Astrocyte of the spinal cord (primary cell): Measurements from ENCODE around the gene TERB1.

ENCODE experiments used
- DNase-seq: peaks from one replicate; pipeline ENCODE4 v3.0.0; 2011; ENCODE audit warnings: low read depth, low spot score
- H3K4me3 ChIP-seq: 2 replicates; pipeline ENCODE4 v1.5.1; 2011; ENCODE audit warnings: low read depth, mild to moderate bottlenecking, low read length, moderate library complexity
- CTCF ChIP-seq: IDR thresholded peaks from 2 replicates; pipeline ENCODE4 v1.5.1; 2012; ENCODE audit warnings: low read depth, mild to moderate bottlenecking, low read length, inconsistent platforms
- in situ Hi-C: cut with HindIII; loops from 2 replicates; pipeline ENCODE4 v1.10.0; 2017; ENCODE audit warnings: low sequenced_read_pairs

The TERB1 gene

GRCh38 chr16:66786551-66786950, 14.8 kb downstream of the TERB1 start:
- no peak for DNase-seq
- no peak overlapping the region for H3K4me3 ChIP-seq
- in situ Hi-C loops, result no loop called here
- TF ChIP-seq CTCF, result no peak

- TF ChIP-seq CTCF, result no peak
- no peak overlapping the region for H3K4me3 ChIP-seq
- DNase-seq, result no peak
- in situ Hi-C loops, result no loop called here
Measured at GRCh38 chr16:66776457-66776856, 24.9 kb downstream of the TERB1 start.

GRCh38 chr16:66774981-66775380, 26.4 kb downstream of the TERB1 start:
- no peak for DNase-seq
- in situ Hi-C loops, result no loop called here
- no peak overlapping the region for H3K4me3 ChIP-seq
- no peak for TF ChIP-seq CTCF

- in situ Hi-C loops, result no loop called here
- no peak for TF ChIP-seq CTCF
- no peak for DNase-seq
- no peak overlapping the region for H3K4me3 ChIP-seq
Measured at GRCh38 chr16:66758086-66758485, 43.3 kb downstream of the TERB1 start.

- no peak for DNase-seq
- in situ Hi-C loops, result no loop called here
- no peak for TF ChIP-seq CTCF
- no peak overlapping the region for H3K4me3 ChIP-seq
Measured at GRCh38 chr16:66754819-66755218, 46.6 kb downstream of the TERB1 start.

- H3K4me3 ChIP-seq, result no peak overlapping the region
- TF ChIP-seq CTCF, result no peak
- no peak for DNase-seq
- in situ Hi-C loops, result no loop called here
Measured at GRCh38 chr16:66754211-66754610, 47.2 kb downstream of the TERB1 start.

GRCh38 chr16:66752958-66753357, 48.4 kb downstream of the TERB1 start:
- no peak overlapping the region for H3K4me3 ChIP-seq
- DNase-seq, result no peak
- in situ Hi-C loops, result no loop called here
- no peak for TF ChIP-seq CTCF
